CD4-positive, alpha-beta T cell (primary cell): ENCODE results near the gene IRF8. TPM values are rescaled to one million over a fixed set of nuclear protein-coding genes. Genes with fewer than 3 reads are reported as not detected.

Experiments used
- ATAC-seq: fragments of 200-7000 bp; cut with Tn5 transposase; one replicate; pipeline ENCODE4 v1.10.0; 2022; ENCODE audit warnings: mild to moderate bottlenecking; ENCODE audit not compliant: poor library complexity
- CTCF ChIA-PET: fragments of 350-600 bp; sonication (Branson Sonifier 250); formaldehyde crosslinking; loops from one replicate; lab custom pipeline; 2021; ENCODE audit warnings: antibody characterized with exemption, inconsistent platforms; lab: Charles Lee
- POLR2A ChIA-PET: fragments of 350-600 bp; sonication (Branson Sonifier 250); formaldehyde crosslinking; loops from one replicate; lab custom pipeline; 2021; ENCODE audit warnings: antibody characterized with exemption, inconsistent platforms; lab: Charles Lee
- DNase-seq, 14 experiments: peaks; one replicate each; pipeline ENCODE4 v3.0.0-alpha.2; 2013 to 2020; ENCODE audit warnings: mixed read lengths in 2 of 14
- H3K27ac ChIP-seq, 2 donors: one replicate each; pipeline versions ENCODE4 v1.5.1 to v1.7.0; 2013; ENCODE audit warnings: low read length in 2 of 2, low read depth in 1 of 2, mild to moderate bottlenecking in 1 of 2
- H3K27me3 ChIP-seq, 2 experiments: 1 replicate in 1 of 2; 2 replicates in 1 of 2; pipeline versions ENCODE4 v1.6.1 to v1.7.0; 2013; ENCODE audit warnings: low read length in 2 of 2, control low read depth in 1 of 2, mild to moderate bottlenecking in 1 of 2, moderate library complexity in 1 of 2; ENCODE audit not compliant: insufficient read depth in 2 of 2, control insufficient read depth in 1 of 2
- H3K36me3 ChIP-seq: one replicate; pipeline ENCODE4 v1.6.1; 2013; ENCODE audit warnings: low read length, control low read depth; ENCODE audit not compliant: insufficient read depth
- H3K4me1 ChIP-seq: one replicate; pipeline ENCODE4 v1.6.1; 2013; ENCODE audit warnings: low read length, control low read depth; ENCODE audit not compliant: insufficient read depth
- H3K4me3 ChIP-seq: one replicate; pipeline ENCODE4 v1.5.1; 2013; ENCODE audit warnings: mild to moderate bottlenecking, low read length, moderate library complexity
- H3K9me3 ChIP-seq, 2 experiments: 1 replicate in 1 of 2; 2 replicates in 1 of 2; pipeline versions ENCODE4 v1.6.1 to v1.7.0; 2013; ENCODE audit warnings: low read length in 2 of 2, mild to moderate bottlenecking in 2 of 2, control low read depth in 1 of 2, moderate library complexity in 1 of 2; ENCODE audit not compliant: control insufficient read depth in 1 of 2, insufficient read depth in 1 of 2
- H3K27ac Mint-ChIP-seq: one replicate; pipeline ENCODE4 v1.8.0; 2020; ENCODE audit warnings: mixed read lengths
- H3K27me3 Mint-ChIP-seq: one replicate; pipeline ENCODE4 v1.8.0; 2021; ENCODE audit warnings: mixed read lengths
- H3K36me3 Mint-ChIP-seq: one replicate; pipeline ENCODE4 v1.8.0; 2021; ENCODE audit warnings: low read depth, mixed read lengths
- H3K4me1 Mint-ChIP-seq: one replicate; pipeline ENCODE4 v1.8.0; 2021; ENCODE audit warnings: low read depth, mixed read lengths
- H3K4me3 Mint-ChIP-seq: one replicate; pipeline ENCODE4 v1.8.0; 2020; ENCODE audit warnings: mild to moderate bottlenecking, mixed read lengths
- H3K9me3 Mint-ChIP-seq: one replicate; pipeline ENCODE4 v1.8.0; 2020; ENCODE audit warnings: mixed read lengths
- intact Hi-C, 2 experiments: fragments of 100-400 bp; cut with DNase I in 1 of 2; cut with micrococcal nuclease in 1 of 2; formaldehyde crosslinking; loops; one replicate each; pipeline versions ENCODE4 v1.15.1 to v1.9.0; 2023 to 2025; cut with DNase I, micrococcal nuclease
- total RNA-seq, 174 experiments: library from RNA in 2 of 174; stranded (reverse) in 2 of 174; gene quantifications; one replicate each; pipeline ENCODE4 v1.2.3 and lab custom pipeline; 2021 to 2026
- TF ChIP-seq, protein P1 (sequence below): fragments of 200-600 bp; IDR thresholded peaks from one replicate; pipeline ENCODE4 v1.8.0; 2022; ENCODE audit warnings: antibody characterized with exemption, mild to moderate bottlenecking

Gene IRF8
- total RNA-seq, 2 experiments from 2014 or later, result 11.3 to 13.2 TPM

DNA sequence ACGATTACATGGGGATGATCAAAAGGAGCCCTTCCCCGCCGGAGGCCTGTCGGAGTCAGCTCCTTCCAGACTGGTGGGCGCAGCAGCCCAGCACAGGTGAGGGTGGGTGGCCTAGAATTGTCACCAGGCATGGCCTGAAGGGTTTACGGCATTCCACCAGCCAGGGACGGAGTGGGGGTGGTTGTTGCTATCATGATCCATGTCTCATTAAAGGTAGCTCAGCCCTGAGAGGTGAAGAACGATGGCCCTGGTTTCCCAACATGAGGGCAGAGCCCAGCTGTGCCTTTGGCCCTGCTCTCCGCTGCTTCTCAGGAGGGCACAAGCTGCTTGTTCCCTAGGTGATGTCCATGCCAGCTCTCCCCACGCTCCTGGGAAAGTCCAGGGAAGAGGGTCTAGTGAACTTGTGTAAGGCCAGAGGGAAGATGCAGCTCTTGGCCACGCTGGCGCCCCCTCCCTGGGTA is 14.2 kb downstream of the IRF8 start:
- no peaks in the 10 kb centered on the region for H3K36me3 ChIP-seq
- ATAC-seq (no peak), DNase-seq (no peak)
- Mint-ChIP-seq H3K9me3 (no peaks in the 10 kb centered on the region), H3K36me3 (peaks cover 9% of the 10 kb centered on the region), H3K27ac (no peak overlapping the region), H3K4me1 (peaks cover 6% of the 10 kb centered on the region), H3K4me3 (no peak overlapping the region), H3K27me3 (no peaks in the 10 kb centered on the region)
- intact Hi-C loops, result no loop called here
- CTCF ChIA-PET, result no interaction called here
- no peak overlapping the region for H3K27ac ChIP-seq
- H3K4me3 ChIP-seq, result no peak overlapping the region
- TF ChIP-seq, protein P1, sequence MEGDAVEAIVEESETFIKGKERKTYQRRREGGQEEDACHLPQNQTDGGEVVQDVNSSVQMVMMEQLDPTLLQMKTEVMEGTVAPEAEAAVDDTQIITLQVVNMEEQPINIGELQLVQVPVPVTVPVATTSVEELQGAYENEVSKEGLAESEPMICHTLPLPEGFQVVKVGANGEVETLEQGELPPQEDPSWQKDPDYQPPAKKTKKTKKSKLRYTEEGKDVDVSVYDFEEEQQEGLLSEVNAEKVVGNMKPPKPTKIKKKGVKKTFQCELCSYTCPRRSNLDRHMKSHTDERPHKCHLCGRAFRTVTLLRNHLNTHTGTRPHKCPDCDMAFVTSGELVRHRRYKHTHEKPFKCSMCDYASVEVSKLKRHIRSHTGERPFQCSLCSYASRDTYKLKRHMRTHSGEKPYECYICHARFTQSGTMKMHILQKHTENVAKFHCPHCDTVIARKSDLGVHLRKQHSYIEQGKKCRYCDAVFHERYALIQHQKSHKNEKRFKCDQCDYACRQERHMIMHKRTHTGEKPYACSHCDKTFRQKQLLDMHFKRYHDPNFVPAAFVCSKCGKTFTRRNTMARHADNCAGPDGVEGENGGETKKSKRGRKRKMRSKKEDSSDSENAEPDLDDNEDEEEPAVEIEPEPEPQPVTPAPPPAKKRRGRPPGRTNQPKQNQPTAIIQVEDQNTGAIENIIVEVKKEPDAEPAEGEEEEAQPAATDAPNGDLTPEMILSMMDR, result no peak
- no peaks in the 10 kb centered on the region for H3K9me3 ChIP-seq
- peaks cover 14% of the 10 kb centered on the region for H3K4me1 ChIP-seq
- POLR2A ChIA-PET, result no interaction called here
- no peaks in the 10 kb centered on the region for H3K27me3 ChIP-seq

DNA sequence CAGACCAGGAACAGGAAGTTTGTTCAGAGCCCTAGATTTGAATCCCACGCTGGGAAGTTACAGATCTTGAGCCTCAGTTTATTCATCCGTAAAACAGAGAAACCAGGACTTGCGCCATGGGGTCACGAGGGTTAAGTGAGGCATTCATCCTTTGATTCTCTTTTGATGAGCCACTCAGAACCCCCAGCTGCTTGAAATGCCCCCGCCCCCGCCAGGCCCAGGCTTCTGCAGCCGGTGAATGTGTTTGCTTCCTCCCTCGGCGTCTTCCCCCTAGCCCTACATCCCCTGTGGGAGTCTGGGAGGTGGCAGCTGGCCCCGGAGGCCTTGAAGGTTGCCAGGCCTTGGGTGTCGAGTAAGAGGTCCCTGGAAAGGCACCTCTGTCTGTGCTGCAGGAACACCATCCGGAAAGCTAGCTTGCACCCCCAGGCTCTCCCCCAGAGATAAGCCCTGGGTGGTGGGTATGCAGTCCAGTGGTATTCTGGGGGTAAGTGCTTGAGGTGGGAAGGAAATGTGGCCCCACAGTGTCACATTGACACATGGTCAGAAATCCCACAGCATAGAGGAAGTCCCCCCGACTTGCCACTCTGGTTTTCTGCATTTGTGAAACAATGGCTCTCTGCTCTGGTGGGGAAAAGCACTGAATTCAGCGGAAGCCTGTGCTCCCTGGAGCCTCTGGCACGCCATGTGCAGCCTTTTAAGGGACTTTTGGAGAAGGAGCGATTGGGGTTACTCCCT is 14.9 kb downstream of the IRF8 start:
- Mint-ChIP-seq H3K27me3 (no peaks in the 10 kb centered on the region), H3K4me1 (no peaks in the 10 kb centered on the region)
- H3K36me3 ChIP-seq, result peaks cover 2% of the 10 kb centered on the region

DNA sequence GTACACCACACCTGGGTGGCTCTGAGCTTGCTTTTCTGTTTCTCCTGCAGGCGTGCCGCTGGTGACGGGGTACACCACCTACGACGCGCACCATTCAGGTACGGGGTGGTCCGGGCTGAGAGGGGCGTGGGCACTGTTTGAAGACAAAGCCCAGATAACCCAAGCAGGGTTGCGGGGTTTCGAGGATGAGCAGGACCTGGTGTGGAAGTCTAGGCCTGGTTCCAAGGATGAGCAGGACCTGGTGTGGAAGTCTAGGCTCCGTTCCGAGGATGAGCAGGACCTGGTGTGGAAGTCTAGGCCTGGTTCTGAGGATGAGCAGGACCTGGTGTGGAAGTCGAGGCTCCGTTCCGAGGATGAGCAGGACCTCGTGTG is 15.4 kb downstream of the IRF8 start:
- Mint-ChIP-seq H3K27ac (no peak overlapping the region), H3K4me1 (no peaks in the 10 kb centered on the region), H3K36me3 (peaks cover 5% of the 10 kb centered on the region), H3K4me3 (no peak overlapping the region), H3K9me3 (no peaks in the 10 kb centered on the region), H3K27me3 (no peaks in the 10 kb centered on the region)
- CTCF ChIA-PET, result no interaction called here
- peaks cover 3% of the 10 kb centered on the region for H3K36me3 ChIP-seq
- no peak overlapping the region for H3K27ac ChIP-seq
- peaks cover 14% of the 10 kb centered on the region for H3K4me1 ChIP-seq
- TF ChIP-seq, protein P1, result no peak
- H3K4me3 ChIP-seq, result no peak overlapping the region
- H3K9me3 ChIP-seq, result no peaks in the 10 kb centered on the region
- ATAC-seq (no peak), DNase-seq (no peak)
- no peaks in the 10 kb centered on the region for H3K27me3 ChIP-seq
- intact Hi-C loops, result no loop called here
- POLR2A ChIA-PET, result interaction anchor here (0.6 kb wide), 1 partner anchor 1244 kb away, joined by 3 read pairs; no protein-coding TSS in a partner anchor

More for the DNA sequence above, 14.9 kb downstream of the IRF8 start:
- Histone ChIP-seq H3K4me3 (no peak overlapping the region), H3K27ac (no peak overlapping the region), H3K9me3 (no peaks in the 10 kb centered on the region), H3K4me1 (peaks cover 14% of the 10 kb centered on the region), H3K27me3 (no peaks in the 10 kb centered on the region)
- peak in 2 of 14 experiments; percentile 52 to 54 for DNase-seq
- ChIA-PET CTCF (no interaction called here), POLR2A (no interaction called here)
- TF ChIP-seq, protein P1, result no peak
- ATAC-seq, result no peak
- no peak overlapping the region for H3K27ac Mint-ChIP-seq
- no peak overlapping the region for H3K4me3 Mint-ChIP-seq
- peaks cover 5% of the 10 kb centered on the region for H3K36me3 Mint-ChIP-seq
- H3K9me3 Mint-ChIP-seq, result no peaks in the 10 kb centered on the region
- intact Hi-C loops, result no loop called here
